Fibroblast of pulmonary artery (primary cell): ENCODE data around the gene ANKRD23.

Experiments used
- DNase-seq: peaks from one replicate; pipeline ENCODE4 v3.0.0-alpha.2; 2010; ENCODE audit warnings: low read depth
- H3K4me3 ChIP-seq: replicated peaks from 2 replicates; pipeline ENCODE4 v1.5.1; 2011; ENCODE audit warnings: low read depth, mild to moderate bottlenecking, control low read depth, low read length, moderate library complexity
- CTCF ChIP-seq: IDR thresholded peaks from 2 replicates; pipeline ENCODE4 v1.5.1; 2011; ENCODE audit warnings: mild to moderate bottlenecking, control low read depth, low read length, inconsistent platforms; ENCODE audit errors: missing control alignments

Gene ANKRD23

GRCh38 chr2:96826546-96827278, 17.1 kb downstream of the ANKRD23 start:
- H3K4me3 ChIP-seq = no peak overlapping the region
- DNase-seq = no peak
- no peak for TF ChIP-seq CTCF

- no peak for DNase-seq
- TF ChIP-seq CTCF = no peak
- H3K4me3 ChIP-seq = no peak overlapping the region
Observed at GRCh38 chr2:96825057-96825456, 18.8 kb downstream of the ANKRD23 start.

- no peak overlapping the region for H3K4me3 ChIP-seq
- peak; percentile 72 for DNase-seq
- no peak for TF ChIP-seq CTCF
Observed at GRCh38 chr2:96824079-96824870, 19.5 kb downstream of the ANKRD23 start.

- no peak for TF ChIP-seq CTCF
- no peak overlapping the region for H3K4me3 ChIP-seq
- no peak for DNase-seq
Observed at GRCh38 chr2:96823198-96823597, 20.6 kb downstream of the ANKRD23 start.

- no peak for TF ChIP-seq CTCF
- no peak for DNase-seq
- no peak overlapping the region for H3K4me3 ChIP-seq
Observed at GRCh38 chr2:96822786-96823185, 21.0 kb downstream of the ANKRD23 start.

GRCh38 chr2:96821113-96821675, 22.6 kb downstream of the ANKRD23 start:
- no peak for TF ChIP-seq CTCF
- DNase-seq = no peak

More at GRCh38 chr2:96821113-96821675, 22.6 kb downstream of the ANKRD23 start:
- H3K4me3 ChIP-seq = no peak overlapping the region
